ENCODE data around the gene CRIM1.

The CRIM1 gene

DNA sequence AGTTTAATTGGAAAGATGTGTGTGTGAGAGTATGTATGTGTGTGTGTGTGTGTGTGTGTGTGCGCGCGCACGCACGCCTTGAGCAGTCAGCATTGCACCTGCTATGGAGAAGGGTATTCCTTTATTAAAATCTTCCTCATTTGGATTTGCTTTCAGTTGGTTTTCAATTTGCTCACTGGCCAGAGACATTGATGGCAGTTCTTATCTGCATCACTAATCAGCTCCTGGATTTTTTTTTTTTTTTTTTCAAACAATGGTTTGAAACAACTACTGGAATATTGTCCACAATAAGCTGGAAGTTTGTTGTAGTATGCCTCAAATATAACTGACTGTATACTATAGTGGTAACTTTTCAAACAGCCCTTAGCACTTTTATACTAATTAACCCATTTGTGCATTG is 194.4 kb downstream of the CRIM1 start:
- TF ChIP-seq, protein P1, sequence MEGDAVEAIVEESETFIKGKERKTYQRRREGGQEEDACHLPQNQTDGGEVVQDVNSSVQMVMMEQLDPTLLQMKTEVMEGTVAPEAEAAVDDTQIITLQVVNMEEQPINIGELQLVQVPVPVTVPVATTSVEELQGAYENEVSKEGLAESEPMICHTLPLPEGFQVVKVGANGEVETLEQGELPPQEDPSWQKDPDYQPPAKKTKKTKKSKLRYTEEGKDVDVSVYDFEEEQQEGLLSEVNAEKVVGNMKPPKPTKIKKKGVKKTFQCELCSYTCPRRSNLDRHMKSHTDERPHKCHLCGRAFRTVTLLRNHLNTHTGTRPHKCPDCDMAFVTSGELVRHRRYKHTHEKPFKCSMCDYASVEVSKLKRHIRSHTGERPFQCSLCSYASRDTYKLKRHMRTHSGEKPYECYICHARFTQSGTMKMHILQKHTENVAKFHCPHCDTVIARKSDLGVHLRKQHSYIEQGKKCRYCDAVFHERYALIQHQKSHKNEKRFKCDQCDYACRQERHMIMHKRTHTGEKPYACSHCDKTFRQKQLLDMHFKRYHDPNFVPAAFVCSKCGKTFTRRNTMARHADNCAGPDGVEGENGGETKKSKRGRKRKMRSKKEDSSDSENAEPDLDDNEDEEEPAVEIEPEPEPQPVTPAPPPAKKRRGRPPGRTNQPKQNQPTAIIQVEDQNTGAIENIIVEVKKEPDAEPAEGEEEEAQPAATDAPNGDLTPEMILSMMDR (IDR thresholded peaks at IDR 0.05; ENCODE audit: unreplicated experiment in 3 of 3), result no peak
- H3K36me3 Mint-ChIP-seq (ENCODE audit: low read depth), result peaks cover 78% of the 10 kb centered on the region
- H3K27ac Mint-ChIP-seq, result no peak overlapping the region
- H3K4me1 Mint-ChIP-seq, result peaks cover 5% of the 10 kb centered on the region
- no peaks in the 10 kb centered on the region for H3K9me3 Mint-ChIP-seq
- no peaks in the 10 kb centered on the region for H3K27me3 Mint-ChIP-seq (ENCODE audit: low read depth)
- H3K4me3 Mint-ChIP-seq, result no peak overlapping the region

DNA sequence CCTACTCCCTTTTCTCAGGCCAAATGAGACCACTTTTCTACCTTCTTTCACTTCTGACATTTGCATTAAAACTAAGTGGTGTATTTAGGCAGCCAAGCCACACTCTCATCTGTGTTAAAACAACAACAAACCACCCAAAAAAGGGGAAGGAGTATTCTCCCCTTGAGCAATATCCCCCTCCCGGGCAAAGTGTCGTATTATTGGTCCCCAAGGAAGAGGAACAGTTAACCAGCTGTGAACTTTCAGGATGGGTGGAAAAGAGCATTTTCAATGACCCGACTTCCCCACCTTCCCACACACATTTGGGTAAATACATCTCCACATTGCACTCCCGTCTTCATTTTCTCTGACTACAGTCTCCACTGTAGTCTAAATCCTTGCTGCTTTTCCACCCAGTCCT is 198.1 kb downstream of the CRIM1 start:
- Mint-ChIP-seq H3K27me3 (ENCODE audit: low read depth) (no peaks in the 10 kb centered on the region), H3K27ac (peak overlapping the region in 1 of 3 experiments; percentile 15), H3K9me3 (no peaks in the 10 kb centered on the region), H3K4me1 (peaks cover 5% of the 10 kb centered on the region), H3K4me3 (no peak overlapping the region), H3K36me3 (ENCODE audit: low read depth) (peaks cover 62% of the 10 kb centered on the region)
- TF ChIP-seq, protein P1 (IDR thresholded peaks at IDR 0.05; ENCODE audit: unreplicated experiment in 3 of 3), result no peak

DNA sequence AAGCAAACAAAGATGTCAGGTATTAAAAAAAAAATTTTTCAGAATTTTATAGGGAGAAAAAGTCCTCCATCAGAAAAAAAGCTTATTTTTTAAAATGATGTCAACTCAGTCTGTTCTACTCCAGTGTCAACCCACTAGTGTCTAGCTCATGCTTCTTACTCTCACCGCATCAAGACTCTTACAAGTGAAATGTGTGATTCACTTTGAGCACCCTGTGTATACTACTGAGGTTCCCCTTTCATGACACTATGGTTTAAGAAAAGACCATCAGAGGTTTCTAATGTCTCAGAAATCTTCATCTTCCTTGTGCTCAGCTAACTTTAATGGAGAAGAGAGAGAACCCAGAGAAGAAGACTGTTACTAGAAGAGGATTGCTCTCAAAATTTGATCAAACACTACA is 199.0 kb downstream of the CRIM1 start:
- TF ChIP-seq, protein P1 (IDR thresholded peaks at IDR 0.05; ENCODE audit: unreplicated experiment in 3 of 3), result no peak

DNA sequence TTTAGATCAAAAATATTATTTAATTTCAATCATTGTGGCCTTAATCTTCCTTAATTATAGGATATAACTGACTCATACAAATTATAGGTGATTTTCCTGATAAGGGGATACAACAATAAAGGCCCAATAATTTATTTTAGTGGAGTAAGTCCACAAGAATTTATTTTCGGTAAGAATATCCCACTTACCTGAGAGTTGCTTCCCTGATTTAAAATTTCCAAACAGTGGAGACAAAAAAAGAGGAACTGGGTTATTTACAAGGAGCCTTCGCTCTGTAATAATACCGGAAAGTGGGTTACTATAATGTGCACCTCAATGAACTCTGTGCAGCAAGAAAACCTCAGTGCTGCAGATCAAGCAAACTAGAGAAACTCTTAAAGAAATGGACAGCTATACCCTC is 200.2 kb downstream of the CRIM1 start:
- Mint-ChIP-seq H3K36me3 (ENCODE audit: low read depth) (peaks cover 63% of the 10 kb centered on the region), H3K9me3 (no peaks in the 10 kb centered on the region), H3K27me3 (ENCODE audit: low read depth) (no peaks in the 10 kb centered on the region), H3K4me1 (no peaks in the 10 kb centered on the region), H3K27ac (no peak overlapping the region), H3K4me3 (no peak overlapping the region)
- TF ChIP-seq, protein P1 (IDR thresholded peaks at IDR 0.05; ENCODE audit: unreplicated experiment in 3 of 3), result no peak

More for the DNA sequence above, 199.0 kb downstream of the CRIM1 start:
- Mint-ChIP-seq H3K4me1 (no peaks in the 10 kb centered on the region), H3K36me3 (ENCODE audit: low read depth) (peaks cover 59% of the 10 kb centered on the region), H3K27me3 (ENCODE audit: low read depth) (no peaks in the 10 kb centered on the region), H3K9me3 (no peaks in the 10 kb centered on the region), H3K4me3 (no peak overlapping the region), H3K27ac (no peak overlapping the region)

DNA sequence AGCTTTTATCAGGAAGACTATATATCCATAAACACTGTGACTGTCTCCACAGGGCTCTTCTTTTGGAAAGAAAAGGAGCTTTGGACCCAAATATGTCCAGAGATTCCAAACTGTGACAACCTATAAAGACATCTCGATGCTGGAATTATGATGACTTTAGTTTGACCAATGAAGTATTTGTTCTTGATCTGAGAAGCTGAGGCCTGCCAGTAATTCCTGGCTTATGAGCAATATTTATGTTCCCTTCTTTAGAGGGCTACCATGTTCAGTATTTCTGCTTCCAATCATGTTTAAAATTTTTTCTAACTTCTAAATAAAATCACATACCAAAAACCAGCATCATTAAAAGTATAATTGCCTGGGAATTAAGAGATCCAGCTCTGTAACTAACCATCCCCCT is 201.3 kb downstream of the CRIM1 start:
- Mint-ChIP-seq H3K27ac (no peak overlapping the region), H3K9me3 (no peaks in the 10 kb centered on the region), H3K4me3 (no peak overlapping the region), H3K4me1 (peaks cover 5% of the 10 kb centered on the region), H3K36me3 (ENCODE audit: low read depth) (peaks cover 61% of the 10 kb centered on the region), H3K27me3 (ENCODE audit: low read depth) (no peaks in the 10 kb centered on the region)
- TF ChIP-seq, protein P1 (IDR thresholded peaks at IDR 0.05; ENCODE audit: unreplicated experiment in 3 of 3), result no peak

DNA sequence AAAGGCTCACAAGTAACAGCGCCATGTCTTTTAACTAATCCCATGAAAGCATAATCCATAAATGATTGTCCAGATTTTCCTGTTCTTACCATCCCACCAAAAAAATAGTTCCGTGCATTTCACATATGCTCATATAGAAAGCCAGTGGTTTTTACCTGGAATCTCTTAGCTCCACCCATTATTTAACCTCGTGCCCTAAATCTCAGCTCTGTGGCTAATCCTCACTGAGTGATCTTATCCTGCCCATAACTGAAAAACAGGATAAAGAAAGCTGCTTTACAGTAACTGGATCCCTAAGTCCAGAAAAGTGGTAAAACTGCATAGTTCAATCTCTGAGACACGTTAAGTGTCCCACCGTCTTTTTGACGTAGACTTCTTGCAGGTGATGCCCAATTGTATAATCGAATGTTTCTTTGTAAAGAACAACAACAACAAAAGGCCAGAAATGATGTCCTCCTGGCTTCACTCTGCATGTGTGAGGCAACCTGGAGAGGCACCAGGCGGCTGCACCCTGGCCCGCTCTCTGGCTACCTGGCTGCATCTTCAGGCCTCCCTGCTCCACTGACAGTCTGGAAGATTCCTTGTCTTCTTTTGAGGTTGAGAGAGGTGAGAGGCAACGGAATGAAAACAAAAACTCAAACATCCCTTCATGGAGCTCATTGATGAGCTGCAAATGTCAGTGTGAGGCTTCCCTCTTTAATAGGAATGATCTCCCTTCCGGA is 203.8 kb downstream of the CRIM1 start:
- no peak overlapping the region for H3K27ac Mint-ChIP-seq
- no peaks in the 10 kb centered on the region for H3K9me3 Mint-ChIP-seq
- TF ChIP-seq, protein P1 (IDR thresholded peaks at IDR 0.05; ENCODE audit: unreplicated experiment in 3 of 3), result no peak
- H3K36me3 Mint-ChIP-seq (ENCODE audit: low read depth), result peaks cover 49% of the 10 kb centered on the region
- no peak overlapping the region for H3K4me3 Mint-ChIP-seq
- H3K4me1 Mint-ChIP-seq, result peaks cover 5% of the 10 kb centered on the region
- no peaks in the 10 kb centered on the region for H3K27me3 Mint-ChIP-seq (ENCODE audit: low read depth)

Measured in nephron (organoid).